T47D (cell line): ENCODE measurements around the gene COL8A2.

Experiments
- DNase-seq, 2 experiments: peaks; one replicate each; pipeline versions ENCODE4 v3.0.0 to v3.0.0-alpha.2; 2011 to 2012; ENCODE audit warnings: low read depth in 1 of 2, low spot score in 1 of 2
- JUND ChIP-seq: IDR thresholded peaks from 2 replicates; pipeline ENCODE4 v1.6.1; 2012; ENCODE audit warnings: low read depth
- in situ Hi-C: cut with HindIII; loops from 2 replicates; pipeline ENCODE4 v1.10.0; 2016; ENCODE audit warnings: low sequenced_read_pairs, low pct_unique_long_range_greater_than_20kb

COL8A2 gene

GRCh38 chr1:36087233-36088123 lies 37.5 kb downstream of the COL8A2 start:
- in situ Hi-C loops, result no loop called here
- DNase-seq, result no peak
- TF ChIP-seq JUND, result no peak

- DNase-seq, result no peak
- in situ Hi-C loops, result no loop called here
- TF ChIP-seq JUND, result no peak
These were observed 38.3 kb downstream of the COL8A2 start for GRCh38 chr1:36086529-36087232.

GRCh38 chr1:36085686-36086526 lies 39.1 kb downstream of the COL8A2 start:
- DNase-seq, result no peak
- in situ Hi-C loops, result no loop called here
- no peak for TF ChIP-seq JUND

GRCh38 chr1:36085126-36085525 lies 39.9 kb downstream of the COL8A2 start:
- in situ Hi-C loops, result no loop called here
- no peak for DNase-seq
- TF ChIP-seq JUND, result no peak

- no peak for TF ChIP-seq JUND
- DNase-seq, result no peak
- in situ Hi-C loops, result no loop called here
These were observed 40.4 kb downstream of the COL8A2 start for GRCh38 chr1:36084497-36085115.

- in situ Hi-C loops, result no loop called here
- no peak for TF ChIP-seq JUND
- no peak for DNase-seq
These were observed 41.2 kb downstream of the COL8A2 start, which contains the start of gene TEKT2 for GRCh38 chr1:36083635-36084496. Gene TEKT2 (plus strand): TSS chr1:36084094. CDS start chr1:36084922, 828 bp downstream.

GRCh38 chr1:36083219-36083618 lies 41.8 kb downstream of the COL8A2 start:
- no peak for TF ChIP-seq JUND
- in situ Hi-C loops, result no loop called here
- DNase-seq, result no peak

GRCh38 chr1:36081926-36082485 lies 43.0 kb downstream of the COL8A2 start:
- in situ Hi-C loops, result no loop called here

GRCh38 chr1:36080801-36081200 lies 44.2 kb downstream of the COL8A2 start:
- no peak for DNase-seq

More at GRCh38 chr1:36081926-36082485, 43.0 kb downstream of the COL8A2 start:
- TF ChIP-seq JUND, result no peak
- no peak for DNase-seq

GRCh38 chr1:36080236-36080635 lies 44.8 kb downstream of the COL8A2 start:
- TF ChIP-seq JUND, result no peak
- in situ Hi-C loops, result no loop called here
- DNase-seq, result no peak

More at GRCh38 chr1:36080801-36081200, 44.2 kb downstream of the COL8A2 start:
- TF ChIP-seq JUND, result no peak
- in situ Hi-C loops, result no loop called here

- in situ Hi-C loops, result no loop called here
- no peak for TF ChIP-seq JUND
- DNase-seq, result no peak
These were observed 47.9 kb downstream of the COL8A2 start for GRCh38 chr1:36076979-36077573.
